Smooth muscle cell (in vitro differentiated cells): ENCODE results near the gene GCK. TPM values are rescaled to one million over a fixed set of nuclear protein-coding genes. Genes with fewer than 3 reads are reported as not detected.

ENCODE experiments used
- DNase-seq: peaks from one replicate; lab custom pipeline; 2025; ENCODE audit not compliant: unreplicated experiment; lab: John Stamatoyannopoulos, UW
- H2AFZ ChIP-seq: fragments of 200-600 bp; sonication (generic); 2 replicates; pipeline ENCODE4 v1.6.0; 2016; ENCODE audit warnings: antibody characterized with exemption, low read depth, mild to moderate bottlenecking
- H3F3A ChIP-seq: fragments of 200-600 bp; sonication (generic); 2 replicates; pipeline ENCODE4 v1.6.0; 2017; ENCODE audit warnings: antibody characterized with exemption, low read depth
- H3K27ac ChIP-seq: fragments of 200-600 bp; sonication (generic); 2 replicates; pipeline ENCODE4 v1.5.1; 2016; ENCODE audit warnings: low read depth, mild to moderate bottlenecking
- H3K27me3 ChIP-seq: fragments of 200-600 bp; sonication (generic); 2 replicates; pipeline ENCODE4 v1.6.1; 2016; ENCODE audit warnings: low read depth, mild to moderate bottlenecking
- H3K36me3 ChIP-seq: fragments of 200-600 bp; sonication (generic); 2 replicates; pipeline ENCODE4 v1.5.1; 2016; ENCODE audit warnings: low read depth
- H3K4me1 ChIP-seq: fragments of 200-600 bp; sonication (generic); 2 replicates; pipeline ENCODE4 v1.5.1; 2016; ENCODE audit warnings: low read depth
- H3K4me2 ChIP-seq: fragments of 200-600 bp; sonication (generic); 2 replicates; pipeline ENCODE4 v1.6.0; 2016; ENCODE audit warnings: mild to moderate bottlenecking
- H3K4me3 ChIP-seq: fragments of 200-600 bp; sonication (generic); 2 replicates; pipeline ENCODE4 v1.5.1; 2016; ENCODE audit warnings: mild to moderate bottlenecking
- H3K79me2 ChIP-seq: fragments of 200-600 bp; sonication (generic); 2 replicates; pipeline ENCODE4 v1.6.0; 2016; ENCODE audit warnings: low read depth, mild to moderate bottlenecking
- H3K9ac ChIP-seq: fragments of 200-600 bp; sonication (generic); 2 replicates; pipeline ENCODE4 v1.6.0; 2016; ENCODE audit warnings: low read depth
- H3K9me3 ChIP-seq: fragments of 200-600 bp; sonication (generic); replicated peaks from 2 replicates; pipeline ENCODE4 v1.5.1; 2016; ENCODE audit warnings: low read depth
- H4K20me1 ChIP-seq: fragments of 200-600 bp; sonication (generic); 2 replicates; pipeline ENCODE4 v1.6.0; 2016; ENCODE audit warnings: low read depth
- WGBS: methylation state at CpG from one replicate; pipeline ENCODE4 v1.1.7; 2016; ENCODE audit warnings: low lambda C conversion rate; 5-methylcytosine and 5-hydroxymethylcytosine counted together
- polyA plus RNA-seq: library from polyadenylated mRNA; unstranded; fragments of >200 nt; fragmentation: Nextera tagmentation; extraction: Ambion mirVana; gene quantifications from 2 replicates; pipeline ENCODE4 v1.2.1, GENCODE V29; 2016
- total RNA-seq: library from RNA; depleted of rRNA; stranded (reverse); fragments of >200 nt; gene quantifications from 2 replicates; pipeline ENCODE4 v1.2.3, GENCODE V29; 2014
- TF ChIP-seq, protein P1 (sequence below): fragments of 200-600 bp; sonication (generic); IDR thresholded peaks from 2 replicates; pipeline ENCODE4 v1.5.1; 2017; ENCODE audit warnings: borderline replicate concordance, mild to moderate bottlenecking, antibody characterized with exemption; ENCODE audit not compliant: insufficient read depth, poor library complexity, severe bottlenecking

GCK gene
- total and polyA plus RNA-seq, 2 experiments from 2014 or later, result 1.6 to 5.5 TPM

DNA sequence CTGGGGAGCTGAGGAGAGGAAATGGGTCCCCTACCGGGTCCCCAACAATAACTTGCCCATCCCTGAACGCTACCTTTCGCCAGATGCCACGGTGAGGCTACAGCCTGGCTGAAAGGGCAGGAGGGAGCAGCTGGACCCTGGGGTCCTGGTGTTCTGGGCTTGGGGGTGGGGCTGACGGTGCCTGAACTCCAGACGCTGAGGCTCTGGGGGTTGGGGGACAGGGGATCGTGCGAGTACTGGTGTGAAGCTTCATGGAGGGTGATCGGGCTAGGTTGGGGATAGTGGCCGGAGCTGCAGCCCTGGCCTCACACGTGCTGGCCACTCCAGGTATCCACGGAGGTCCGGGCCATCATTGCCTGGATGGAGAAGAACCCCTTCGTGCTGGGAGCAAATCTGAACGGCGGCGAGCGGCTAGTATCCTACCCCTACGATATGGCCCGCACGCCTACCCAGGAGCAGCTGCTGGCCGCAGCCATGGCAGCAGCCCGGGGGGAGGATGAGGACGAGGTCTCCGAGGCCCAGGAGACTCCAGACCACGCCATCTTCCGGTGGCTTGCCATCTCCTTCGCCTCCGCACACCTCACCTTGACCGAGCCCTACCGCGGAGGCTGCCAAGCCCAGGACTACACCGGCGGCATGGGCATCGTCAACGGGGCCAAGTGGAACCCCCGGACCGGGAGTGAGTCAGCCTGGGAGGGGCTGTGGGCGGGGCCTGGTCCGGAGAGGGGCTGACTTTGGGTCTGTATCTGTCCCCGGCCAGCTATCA lies 76.8 kb downstream of the GCK start:
- TF ChIP-seq, protein P1, sequence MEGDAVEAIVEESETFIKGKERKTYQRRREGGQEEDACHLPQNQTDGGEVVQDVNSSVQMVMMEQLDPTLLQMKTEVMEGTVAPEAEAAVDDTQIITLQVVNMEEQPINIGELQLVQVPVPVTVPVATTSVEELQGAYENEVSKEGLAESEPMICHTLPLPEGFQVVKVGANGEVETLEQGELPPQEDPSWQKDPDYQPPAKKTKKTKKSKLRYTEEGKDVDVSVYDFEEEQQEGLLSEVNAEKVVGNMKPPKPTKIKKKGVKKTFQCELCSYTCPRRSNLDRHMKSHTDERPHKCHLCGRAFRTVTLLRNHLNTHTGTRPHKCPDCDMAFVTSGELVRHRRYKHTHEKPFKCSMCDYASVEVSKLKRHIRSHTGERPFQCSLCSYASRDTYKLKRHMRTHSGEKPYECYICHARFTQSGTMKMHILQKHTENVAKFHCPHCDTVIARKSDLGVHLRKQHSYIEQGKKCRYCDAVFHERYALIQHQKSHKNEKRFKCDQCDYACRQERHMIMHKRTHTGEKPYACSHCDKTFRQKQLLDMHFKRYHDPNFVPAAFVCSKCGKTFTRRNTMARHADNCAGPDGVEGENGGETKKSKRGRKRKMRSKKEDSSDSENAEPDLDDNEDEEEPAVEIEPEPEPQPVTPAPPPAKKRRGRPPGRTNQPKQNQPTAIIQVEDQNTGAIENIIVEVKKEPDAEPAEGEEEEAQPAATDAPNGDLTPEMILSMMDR, result no peak
- H4K20me1 ChIP-seq, result no peaks in the 10 kb centered on the region
- 92% methylated on average over 34 of the region's 41 CpGs for WGBS
- H3K79me2 ChIP-seq, result no peaks in the 10 kb centered on the region
- H3K27ac ChIP-seq, result no peak overlapping the region
- H3F3A ChIP-seq, result no peaks in the 10 kb centered on the region
- DNase-seq, result no peak
- no peaks in the 10 kb centered on the region for H3K4me1 ChIP-seq
- no peak overlapping the region for H3K4me2 ChIP-seq
- H3K9me3 ChIP-seq, result no peaks in the 10 kb centered on the region
- H3K27me3 ChIP-seq, result no peaks in the 10 kb centered on the region
- no peak overlapping the region for H3K9ac ChIP-seq
- H3K36me3 ChIP-seq, result no peaks in the 10 kb centered on the region
- H3K4me3 ChIP-seq, result no peak overlapping the region
- no peak overlapping the region for H2AFZ ChIP-seq

DNA sequence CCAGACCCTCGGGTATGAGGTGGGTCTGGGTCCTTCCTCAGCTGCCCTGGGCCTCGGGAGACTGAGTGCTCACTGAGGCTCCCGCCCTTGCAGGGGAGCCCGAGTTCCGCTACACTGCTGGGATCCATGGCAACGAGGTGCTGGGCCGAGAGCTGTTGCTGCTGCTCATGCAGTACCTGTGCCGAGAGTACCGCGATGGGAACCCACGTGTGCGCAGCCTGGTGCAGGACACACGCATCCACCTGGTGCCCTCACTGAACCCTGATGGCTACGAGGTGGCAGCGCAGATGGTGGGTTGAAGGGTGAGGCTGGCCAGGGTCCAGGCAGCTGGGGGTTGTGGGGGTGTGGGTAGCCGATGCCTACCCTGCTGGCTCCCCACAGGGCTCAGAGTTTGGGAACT lies 77.5 kb downstream of the GCK start:
- no peak overlapping the region for H2AFZ ChIP-seq
- no peak overlapping the region for H3K4me2 ChIP-seq
- no peak for DNase-seq
- H3K4me3 ChIP-seq, result no peak overlapping the region
- H3K9ac ChIP-seq, result no peak overlapping the region
- WGBS, result 94% methylated on average over 16 of the region's 16 CpGs
- no peaks in the 10 kb centered on the region for H3K36me3 ChIP-seq
- no peaks in the 10 kb centered on the region for H3K4me1 ChIP-seq
- H3F3A ChIP-seq, result no peaks in the 10 kb centered on the region
- no peaks in the 10 kb centered on the region for H3K27me3 ChIP-seq
- H3K9me3 ChIP-seq, result no peaks in the 10 kb centered on the region
- TF ChIP-seq, protein P1, result no peak
- no peaks in the 10 kb centered on the region for H3K79me2 ChIP-seq
- no peak overlapping the region for H3K27ac ChIP-seq
- peaks cover 4% of the 10 kb centered on the region for H4K20me1 ChIP-seq

DNA sequence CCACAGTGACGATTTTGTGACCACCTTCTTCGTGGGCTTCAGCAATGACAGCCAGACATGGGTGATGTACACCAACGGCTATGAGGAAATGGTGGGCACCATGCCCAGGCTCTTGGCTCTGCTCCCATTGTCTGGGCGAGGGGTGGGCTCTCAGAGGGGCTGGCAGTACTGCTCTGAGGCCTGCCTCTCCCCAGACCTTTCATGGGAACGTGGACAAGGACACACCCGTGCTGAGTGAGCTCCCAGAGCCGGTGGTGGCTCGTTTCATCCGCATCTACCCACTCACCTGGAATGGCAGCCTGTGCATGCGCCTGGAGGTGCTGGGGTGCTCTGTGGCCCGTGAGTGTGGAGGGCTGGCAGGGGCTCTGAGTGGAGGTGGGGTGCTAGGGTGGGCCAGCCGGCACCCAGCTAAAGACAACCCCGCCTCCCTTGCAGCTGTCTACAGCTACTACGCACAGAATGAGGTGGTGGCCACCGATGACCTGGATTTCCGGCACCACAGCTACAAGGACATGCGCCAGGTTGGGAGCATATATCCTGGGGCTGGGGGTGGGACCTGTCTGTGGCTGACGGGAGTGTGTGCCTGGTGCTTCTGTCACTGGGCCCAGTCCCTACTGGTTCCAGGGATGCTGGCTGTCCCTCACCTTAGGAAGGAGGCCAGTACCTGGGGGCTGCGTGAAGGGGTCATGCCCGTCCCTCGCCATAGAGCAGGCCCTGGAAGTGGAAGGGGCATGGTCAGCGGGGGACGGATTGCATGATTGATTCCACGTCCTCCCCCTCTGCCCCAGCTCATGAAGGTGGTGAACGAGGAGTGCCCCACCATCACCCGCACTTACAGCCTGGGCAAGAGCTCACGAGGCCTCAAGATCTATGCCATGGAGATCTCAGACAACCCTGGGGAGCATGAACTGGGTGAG lies 78.3 kb downstream of the GCK start:
- no peaks in the 10 kb centered on the region for H3K27me3 ChIP-seq
- no peak overlapping the region for H3K27ac ChIP-seq
- WGBS, result 93% methylated on average over 27 of the region's 27 CpGs
- H4K20me1 ChIP-seq, result peaks cover 12% of the 10 kb centered on the region
- TF ChIP-seq, protein P1, result no peak
- no peak for DNase-seq
- no peaks in the 10 kb centered on the region for H3K36me3 ChIP-seq
- H3K4me3 ChIP-seq, result no peak overlapping the region
- H3K9me3 ChIP-seq, result no peaks in the 10 kb centered on the region
- no peak overlapping the region for H2AFZ ChIP-seq
- no peak overlapping the region for H3K9ac ChIP-seq
- H3K4me1 ChIP-seq, result no peaks in the 10 kb centered on the region
- H3F3A ChIP-seq, result no peaks in the 10 kb centered on the region
- H3K4me2 ChIP-seq, result no peak overlapping the region
- H3K79me2 ChIP-seq, result peaks cover 8% of the 10 kb centered on the region
